DMS53 (cell line): ENCODE results near the gene TMX3.

Experiments
- DNase-seq: peaks from one replicate; lab custom pipeline; 2025; lab: John Stamatoyannopoulos, UW

The TMX3 gene

GRCh38 chr18:68713131-68713530 lies 1.8 kb downstream of the TMX3 start:
- DNase-seq = no peak

- peak; percentile 18 for DNase-seq
These were observed 7.3 kb downstream of the TMX3 start for GRCh38 chr18:68707646-68708045.

GRCh38 chr18:68705119-68705518 lies 9.8 kb downstream of the TMX3 start:
- no peak for DNase-seq

- DNase-seq = no peak
These were observed 11.6 kb downstream of the TMX3 start for GRCh38 chr18:68703326-68703725.

- DNase-seq = no peak
These were observed 13.6 kb downstream of the TMX3 start for GRCh38 chr18:68701353-68701752.

- DNase-seq = no peak
These were observed 15.9 kb downstream of the TMX3 start for GRCh38 chr18:68699043-68699442.

GRCh38 chr18:68696937-68697336 lies 18.0 kb downstream of the TMX3 start:
- no peak for DNase-seq

GRCh38 chr18:68694316-68694715 lies 20.6 kb downstream of the TMX3 start:
- DNase-seq = no peak

- DNase-seq = no peak
These were observed 21.7 kb downstream of the TMX3 start for GRCh38 chr18:68693091-68693815.

- DNase-seq = no peak
These were observed 35.4 kb downstream of the TMX3 start for GRCh38 chr18:68679528-68679927.

- peak; percentile 65 for DNase-seq
These were observed 38.0 kb downstream of the TMX3 start for GRCh38 chr18:68676913-68677312.

- no peak for DNase-seq
These were observed 47.8 kb downstream of the TMX3 start for GRCh38 chr18:68667121-68667520.

- DNase-seq = no peak
These were observed 48.5 kb downstream of the TMX3 start for GRCh38 chr18:68666381-68666780.

GRCh38 chr18:68665628-68666027 lies 49.3 kb downstream of the TMX3 start:
- no peak for DNase-seq

GRCh38 chr18:68662754-68663153 lies 52.2 kb downstream of the TMX3 start:
- DNase-seq = peak; percentile 71

- DNase-seq = peak; percentile 86
These were observed 54.3 kb downstream of the TMX3 start for GRCh38 chr18:68660354-68661183.

- DNase-seq = no peak
These were observed 66.7 kb downstream of the TMX3 start for GRCh38 chr18:68648191-68648590.

GRCh38 chr18:68642003-68642402 lies 72.9 kb downstream of the TMX3 start:
- DNase-seq = no peak

GRCh38 chr18:68640861-68641260 lies 74.0 kb downstream of the TMX3 start:
- no peak for DNase-seq

- DNase-seq = no peak
These were observed 76.3 kb downstream of the TMX3 start for GRCh38 chr18:68638613-68639012.

- no peak for DNase-seq
These were observed 87.1 kb downstream of the TMX3 start for GRCh38 chr18:68627812-68628211.
